Measurements from ENCODE around the gene CDH4. TPM values are rescaled to one million over a fixed set of nuclear protein-coding genes. Genes with fewer than 3 reads are reported as not detected.
A peak's percentile ranks its signal among the peaks of the same experiment; 100 is the strongest.

Gene CDH4
- total RNA-seq, 1 donor from 2014 or later = 39.7 TPM

DNA sequence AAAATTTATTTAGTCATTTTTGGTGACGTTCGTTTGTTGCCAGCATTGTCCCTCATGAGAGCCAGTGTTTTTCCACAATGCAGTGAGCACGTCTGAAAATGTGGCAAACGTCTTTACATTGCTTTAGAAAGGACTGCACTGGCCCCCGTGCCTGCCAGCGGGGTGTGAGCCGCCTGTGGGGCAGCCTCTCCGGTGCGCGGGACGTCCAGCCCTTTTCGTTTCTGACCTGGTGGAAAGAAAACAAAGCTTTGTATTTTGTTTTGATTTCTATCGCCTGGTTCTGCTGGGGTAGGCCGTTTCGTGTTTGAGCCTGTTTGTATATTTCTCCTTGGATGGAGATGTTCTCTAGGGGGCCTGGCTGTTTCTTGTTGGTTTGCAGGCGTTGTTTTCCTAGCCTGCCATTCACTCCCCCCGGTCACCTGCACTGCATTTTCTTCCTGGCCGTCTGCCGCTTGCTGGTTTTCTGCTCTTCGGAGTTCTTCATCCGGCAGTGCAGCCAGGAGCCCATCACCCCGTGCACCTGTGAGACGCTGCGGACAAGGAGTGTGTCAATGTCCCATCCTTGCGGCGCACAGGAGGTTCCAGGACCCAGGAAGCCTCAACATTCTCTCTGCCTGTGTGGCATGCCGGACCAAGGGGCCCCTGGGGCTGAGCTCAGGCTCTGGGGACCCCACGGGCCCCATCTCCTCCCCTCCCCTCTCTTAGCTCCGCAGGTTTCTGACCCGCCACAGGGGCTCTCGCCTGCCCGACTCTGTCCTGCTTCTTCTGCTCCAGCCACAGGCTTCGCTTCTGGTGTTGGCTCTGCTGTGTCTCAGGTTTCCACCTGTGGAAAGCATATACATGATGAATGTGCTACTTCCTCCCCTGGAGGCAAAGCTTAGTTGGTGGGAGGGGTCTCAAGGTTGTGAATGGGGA lies 100.5 kb downstream of the CDH4 start:
- DNase-seq (ENCODE audit: low read depth) = no peak
- H3K4me3 ChIP-seq (ENCODE audit: low read depth, low read length) = no peak overlapping the region
- no peak for TF ChIP-seq CTCF (IDR thresholded peaks at IDR 0.05; ENCODE audit: insufficient read depth, low read length, poor library complexity, severe bottlenecking)
- no peaks in the 10 kb centered on the region for H3K27me3 ChIP-seq (ENCODE audit: control insufficient read depth, insufficient read depth, low read length)
- H3K36me3 ChIP-seq (ENCODE audit: control insufficient read depth, insufficient read depth, low read length) = no peaks in the 10 kb centered on the region

- no peak for TF ChIP-seq CTCF (IDR thresholded peaks at IDR 0.05; ENCODE audit: insufficient read depth, low read length, poor library complexity, severe bottlenecking)
- H3K36me3 ChIP-seq (ENCODE audit: control insufficient read depth, insufficient read depth, low read length) = no peaks in the 10 kb centered on the region
- no peaks in the 10 kb centered on the region for H3K27me3 ChIP-seq (ENCODE audit: control insufficient read depth, insufficient read depth, low read length)
- no peak overlapping the region for H3K4me3 ChIP-seq (ENCODE audit: low read depth, low read length)
- DNase-seq (ENCODE audit: low read depth) = peak; percentile 48
Observed at GRCh38 chr20:61353261-61354000, 101.4 kb downstream of the CDH4 start.

GRCh38 chr20:61354001-61354390 lies 101.9 kb downstream of the CDH4 start:
- no peak for DNase-seq (ENCODE audit: low read depth)
- no peak for TF ChIP-seq CTCF (IDR thresholded peaks at IDR 0.05; ENCODE audit: insufficient read depth, low read length, poor library complexity, severe bottlenecking)
- Histone ChIP-seq H3K36me3 (ENCODE audit: control insufficient read depth, insufficient read depth, low read length) (no peaks in the 10 kb centered on the region), H3K4me3 (ENCODE audit: low read depth, low read length) (no peak overlapping the region), H3K27me3 (ENCODE audit: control insufficient read depth, insufficient read depth, low read length) (no peaks in the 10 kb centered on the region)

- H3K4me3 ChIP-seq (ENCODE audit: low read depth, low read length) = no peak overlapping the region
- no peak for DNase-seq (ENCODE audit: low read depth)
- H3K27me3 ChIP-seq (ENCODE audit: control insufficient read depth, insufficient read depth, low read length) = no peaks in the 10 kb centered on the region
- H3K36me3 ChIP-seq (ENCODE audit: control insufficient read depth, insufficient read depth, low read length) = no peaks in the 10 kb centered on the region
- TF ChIP-seq CTCF (IDR thresholded peaks at IDR 0.05; ENCODE audit: insufficient read depth, low read length, poor library complexity, severe bottlenecking) = no peak
Observed at GRCh38 chr20:61354501-61354900, 102.4 kb downstream of the CDH4 start.

GRCh38 chr20:61354901-61355495 lies 102.9 kb downstream of the CDH4 start:
- no peak for DNase-seq (ENCODE audit: low read depth)
- no peak overlapping the region for H3K4me3 ChIP-seq (ENCODE audit: low read depth, low read length)
- H3K36me3 ChIP-seq (ENCODE audit: control insufficient read depth, insufficient read depth, low read length) = no peaks in the 10 kb centered on the region
- H3K27me3 ChIP-seq (ENCODE audit: control insufficient read depth, insufficient read depth, low read length) = no peaks in the 10 kb centered on the region
- TF ChIP-seq CTCF (IDR thresholded peaks at IDR 0.05; ENCODE audit: insufficient read depth, low read length, poor library complexity, severe bottlenecking) = no peak
